ENCODE results near the gene CTNND1.

DNA sequence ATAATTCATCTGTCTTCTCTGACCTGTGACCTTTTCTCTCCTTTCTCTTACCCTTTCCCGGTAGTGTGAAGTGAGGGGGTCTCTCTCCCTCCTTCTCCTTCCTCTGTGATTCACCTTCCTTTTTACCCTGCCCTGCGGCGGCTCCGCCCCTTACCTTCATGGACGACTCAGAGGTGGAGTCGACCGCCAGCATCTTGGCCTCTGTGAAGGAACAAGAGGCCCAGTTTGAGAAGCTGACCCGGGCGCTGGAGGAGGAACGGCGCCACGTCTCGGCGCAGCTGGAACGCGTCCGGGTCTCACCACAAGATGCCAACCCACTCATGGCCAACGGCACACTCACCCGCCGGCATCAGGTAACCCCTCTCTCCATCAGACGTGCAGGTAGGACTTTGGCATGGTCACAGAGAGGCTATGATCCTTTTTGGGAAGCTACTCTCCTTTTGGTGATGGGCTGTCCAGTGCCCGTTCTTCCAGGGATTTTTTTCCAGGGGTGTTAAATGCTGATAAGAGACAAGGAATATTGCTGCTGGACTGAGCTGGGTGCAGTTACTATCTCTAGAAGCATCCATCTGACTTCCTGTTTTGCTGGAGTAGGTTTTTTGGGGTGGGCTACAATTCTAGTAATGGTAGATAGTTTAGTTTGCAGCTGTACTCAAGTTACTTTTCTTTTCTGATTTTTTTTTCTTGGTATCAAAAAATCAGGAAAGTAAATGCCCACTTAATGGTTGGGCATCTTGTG is 29.9 kb downstream of the CTNND1 start:
- no peak for TF ChIP-seq POLR2A (IDR thresholded peaks at IDR 0.05)
- TF ChIP-seq, protein P1, sequence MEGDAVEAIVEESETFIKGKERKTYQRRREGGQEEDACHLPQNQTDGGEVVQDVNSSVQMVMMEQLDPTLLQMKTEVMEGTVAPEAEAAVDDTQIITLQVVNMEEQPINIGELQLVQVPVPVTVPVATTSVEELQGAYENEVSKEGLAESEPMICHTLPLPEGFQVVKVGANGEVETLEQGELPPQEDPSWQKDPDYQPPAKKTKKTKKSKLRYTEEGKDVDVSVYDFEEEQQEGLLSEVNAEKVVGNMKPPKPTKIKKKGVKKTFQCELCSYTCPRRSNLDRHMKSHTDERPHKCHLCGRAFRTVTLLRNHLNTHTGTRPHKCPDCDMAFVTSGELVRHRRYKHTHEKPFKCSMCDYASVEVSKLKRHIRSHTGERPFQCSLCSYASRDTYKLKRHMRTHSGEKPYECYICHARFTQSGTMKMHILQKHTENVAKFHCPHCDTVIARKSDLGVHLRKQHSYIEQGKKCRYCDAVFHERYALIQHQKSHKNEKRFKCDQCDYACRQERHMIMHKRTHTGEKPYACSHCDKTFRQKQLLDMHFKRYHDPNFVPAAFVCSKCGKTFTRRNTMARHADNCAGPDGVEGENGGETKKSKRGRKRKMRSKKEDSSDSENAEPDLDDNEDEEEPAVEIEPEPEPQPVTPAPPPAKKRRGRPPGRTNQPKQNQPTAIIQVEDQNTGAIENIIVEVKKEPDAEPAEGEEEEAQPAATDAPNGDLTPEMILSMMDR (IDR thresholded peaks at IDR 0.05): no peak

Measured in testis (tissue), 2 donors.